22Rv1 (cell line): ENCODE data around the gene POC1B.

Experiments used
- ZFX ChIP-seq: fragments of 450-650 bp; IDR thresholded peaks from 2 replicates; pipeline ENCODE4 v1.6.1; 2017; ENCODE audit warnings: antibody characterized with exemption, borderline replicate concordance
- TF ChIP-seq, protein P1 (sequence below): fragments of 450-650 bp; IDR thresholded peaks from 2 replicates; pipeline ENCODE4 v1.5.1; 2017; ENCODE audit warnings: mild to moderate bottlenecking

DNA sequence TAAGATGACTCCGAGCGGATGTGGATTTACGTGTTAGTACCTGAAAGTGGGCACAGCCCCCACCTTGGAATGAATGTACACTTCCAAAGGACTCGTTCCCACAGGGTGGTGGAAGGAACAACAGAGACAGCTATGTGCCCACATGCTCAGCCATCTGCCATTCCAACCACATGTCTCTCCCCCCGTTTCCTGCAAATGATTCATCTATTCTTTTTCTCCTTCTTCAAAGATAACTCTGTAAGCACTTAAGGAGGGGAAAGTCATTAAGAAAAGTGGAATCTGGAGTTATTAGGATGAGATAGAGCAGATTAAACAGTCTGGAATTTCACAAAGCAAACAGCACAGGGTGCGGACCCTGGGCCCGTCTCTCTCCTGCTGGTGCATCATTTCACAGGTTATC, 155.0 kb downstream of the POC1B start:
- TF ChIP-seq, protein P1, sequence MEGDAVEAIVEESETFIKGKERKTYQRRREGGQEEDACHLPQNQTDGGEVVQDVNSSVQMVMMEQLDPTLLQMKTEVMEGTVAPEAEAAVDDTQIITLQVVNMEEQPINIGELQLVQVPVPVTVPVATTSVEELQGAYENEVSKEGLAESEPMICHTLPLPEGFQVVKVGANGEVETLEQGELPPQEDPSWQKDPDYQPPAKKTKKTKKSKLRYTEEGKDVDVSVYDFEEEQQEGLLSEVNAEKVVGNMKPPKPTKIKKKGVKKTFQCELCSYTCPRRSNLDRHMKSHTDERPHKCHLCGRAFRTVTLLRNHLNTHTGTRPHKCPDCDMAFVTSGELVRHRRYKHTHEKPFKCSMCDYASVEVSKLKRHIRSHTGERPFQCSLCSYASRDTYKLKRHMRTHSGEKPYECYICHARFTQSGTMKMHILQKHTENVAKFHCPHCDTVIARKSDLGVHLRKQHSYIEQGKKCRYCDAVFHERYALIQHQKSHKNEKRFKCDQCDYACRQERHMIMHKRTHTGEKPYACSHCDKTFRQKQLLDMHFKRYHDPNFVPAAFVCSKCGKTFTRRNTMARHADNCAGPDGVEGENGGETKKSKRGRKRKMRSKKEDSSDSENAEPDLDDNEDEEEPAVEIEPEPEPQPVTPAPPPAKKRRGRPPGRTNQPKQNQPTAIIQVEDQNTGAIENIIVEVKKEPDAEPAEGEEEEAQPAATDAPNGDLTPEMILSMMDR = no peak
- TF ChIP-seq ZFX = no peak
